ENCODE results near the gene NTHL1.
A peak's percentile ranks its signal among the peaks of the same experiment; 100 is the strongest.

Gene NTHL1

DNA sequence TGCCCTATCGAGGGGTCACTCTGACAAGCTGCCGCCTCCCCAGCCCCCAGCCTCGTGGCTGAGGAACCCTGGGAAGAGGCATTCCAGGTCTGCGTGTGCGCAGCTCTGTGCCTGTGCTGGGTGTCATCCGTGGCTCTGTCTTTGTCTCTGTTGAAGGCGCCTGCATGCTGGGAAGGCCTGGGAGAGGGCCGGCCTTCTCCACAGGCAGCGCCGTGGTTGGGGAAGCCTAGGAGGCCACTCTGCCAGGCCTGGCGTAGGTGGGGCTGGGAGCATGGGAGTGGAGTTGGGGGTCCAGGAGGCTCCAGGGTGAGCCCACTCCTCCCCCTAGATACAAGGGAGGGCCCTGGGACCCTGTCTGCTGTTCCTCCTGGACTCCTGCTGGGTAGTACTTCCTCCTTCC is 17.6 kb downstream of the NTHL1 start:
- TF ChIP-seq, protein P1, sequence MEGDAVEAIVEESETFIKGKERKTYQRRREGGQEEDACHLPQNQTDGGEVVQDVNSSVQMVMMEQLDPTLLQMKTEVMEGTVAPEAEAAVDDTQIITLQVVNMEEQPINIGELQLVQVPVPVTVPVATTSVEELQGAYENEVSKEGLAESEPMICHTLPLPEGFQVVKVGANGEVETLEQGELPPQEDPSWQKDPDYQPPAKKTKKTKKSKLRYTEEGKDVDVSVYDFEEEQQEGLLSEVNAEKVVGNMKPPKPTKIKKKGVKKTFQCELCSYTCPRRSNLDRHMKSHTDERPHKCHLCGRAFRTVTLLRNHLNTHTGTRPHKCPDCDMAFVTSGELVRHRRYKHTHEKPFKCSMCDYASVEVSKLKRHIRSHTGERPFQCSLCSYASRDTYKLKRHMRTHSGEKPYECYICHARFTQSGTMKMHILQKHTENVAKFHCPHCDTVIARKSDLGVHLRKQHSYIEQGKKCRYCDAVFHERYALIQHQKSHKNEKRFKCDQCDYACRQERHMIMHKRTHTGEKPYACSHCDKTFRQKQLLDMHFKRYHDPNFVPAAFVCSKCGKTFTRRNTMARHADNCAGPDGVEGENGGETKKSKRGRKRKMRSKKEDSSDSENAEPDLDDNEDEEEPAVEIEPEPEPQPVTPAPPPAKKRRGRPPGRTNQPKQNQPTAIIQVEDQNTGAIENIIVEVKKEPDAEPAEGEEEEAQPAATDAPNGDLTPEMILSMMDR (IDR thresholded peaks at IDR 0.05) = no peak
- no peak for TF ChIP-seq ZFX (IDR thresholded peaks at IDR 0.05; ENCODE audit: borderline replicate concordance)
- H3K27ac ChIP-seq = no peak overlapping the region

DNA sequence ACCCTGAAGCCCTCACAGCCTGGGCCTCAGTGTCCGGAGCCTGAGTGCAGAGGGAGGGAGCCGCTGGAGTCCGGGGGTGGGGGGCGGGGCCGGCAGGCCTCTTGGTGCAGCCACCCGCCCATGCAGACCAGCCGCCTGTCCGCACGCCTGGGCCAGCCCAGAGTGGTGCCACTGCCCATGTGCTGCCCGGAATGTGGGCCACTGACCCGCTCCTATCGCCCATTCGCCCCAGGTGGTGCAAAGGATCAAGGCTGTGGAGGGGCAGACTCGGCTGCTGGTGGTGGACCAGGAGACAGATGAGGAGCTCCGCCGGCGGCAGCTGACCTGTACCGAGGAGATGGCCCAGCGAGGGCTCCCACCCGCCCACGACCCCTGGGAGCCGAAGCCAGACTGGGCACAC is 18.3 kb downstream of the NTHL1 start:
- H3K27ac ChIP-seq = no peak overlapping the region
- TF ChIP-seq, protein P1 (IDR thresholded peaks at IDR 0.05) = no peak
- TF ChIP-seq ZFX (IDR thresholded peaks at IDR 0.05; ENCODE audit: borderline replicate concordance) = no peak

DNA sequence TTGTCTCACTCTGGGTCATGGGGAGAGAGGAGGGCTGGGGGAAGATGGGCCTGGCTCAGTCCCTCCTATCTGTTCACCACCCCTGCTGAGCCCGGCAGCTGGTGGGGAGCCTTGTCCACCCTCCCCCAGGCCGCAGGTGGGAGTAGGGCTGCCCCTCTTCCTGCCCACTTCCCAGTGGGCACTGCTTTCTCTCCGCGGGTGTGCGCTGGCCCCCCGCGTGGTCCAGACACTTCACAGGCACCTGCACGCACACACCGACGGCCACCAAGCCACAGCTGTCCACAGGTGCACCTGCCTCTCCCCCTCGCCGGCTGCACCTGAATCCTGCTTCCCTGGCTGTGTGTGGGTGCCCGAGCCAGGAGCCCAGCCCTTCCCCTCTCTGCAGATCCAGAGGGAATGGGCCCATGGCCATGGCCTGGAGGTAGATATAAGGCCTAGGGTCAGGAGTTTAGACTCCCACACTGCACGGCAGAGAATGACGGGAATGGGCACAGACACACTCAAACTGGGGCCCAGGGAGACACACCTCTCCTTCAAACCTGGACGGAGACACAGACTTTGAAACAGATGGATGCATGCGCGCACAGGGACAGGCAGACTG is 18.9 kb downstream of the NTHL1 start:
- no peak overlapping the region for H3K27ac ChIP-seq
- no peak for TF ChIP-seq ZFX (IDR thresholded peaks at IDR 0.05; ENCODE audit: borderline replicate concordance)
- TF ChIP-seq, protein P1 (IDR thresholded peaks at IDR 0.05) = no peak

DNA sequence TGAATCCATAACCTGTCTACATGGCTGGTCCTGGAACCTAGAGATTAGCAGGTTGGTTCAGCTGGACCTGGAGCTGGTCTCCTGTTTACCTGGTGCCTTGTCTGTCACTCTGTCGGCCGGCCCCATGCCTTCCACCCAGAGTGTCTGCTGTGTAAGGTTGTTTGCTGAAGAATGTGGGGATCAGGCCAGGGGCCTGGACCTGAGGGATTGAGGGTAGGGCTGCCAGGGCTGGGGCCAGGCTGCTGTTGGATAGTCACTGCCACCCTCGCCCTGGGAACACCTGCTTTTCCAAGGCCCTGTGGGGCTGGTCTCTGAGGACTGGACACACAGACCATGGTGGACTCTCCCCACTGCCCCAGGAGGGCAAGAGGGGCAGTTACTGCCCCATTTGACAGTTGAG is 19.5 kb downstream of the NTHL1 start:
- TF ChIP-seq, protein P1 (IDR thresholded peaks at IDR 0.05) = no peak
- no peak for TF ChIP-seq ZFX (IDR thresholded peaks at IDR 0.05; ENCODE audit: borderline replicate concordance)
- H3K27ac ChIP-seq = peak overlapping the region; percentile 80; the same call in 1 of the 2 replicates

DNA sequence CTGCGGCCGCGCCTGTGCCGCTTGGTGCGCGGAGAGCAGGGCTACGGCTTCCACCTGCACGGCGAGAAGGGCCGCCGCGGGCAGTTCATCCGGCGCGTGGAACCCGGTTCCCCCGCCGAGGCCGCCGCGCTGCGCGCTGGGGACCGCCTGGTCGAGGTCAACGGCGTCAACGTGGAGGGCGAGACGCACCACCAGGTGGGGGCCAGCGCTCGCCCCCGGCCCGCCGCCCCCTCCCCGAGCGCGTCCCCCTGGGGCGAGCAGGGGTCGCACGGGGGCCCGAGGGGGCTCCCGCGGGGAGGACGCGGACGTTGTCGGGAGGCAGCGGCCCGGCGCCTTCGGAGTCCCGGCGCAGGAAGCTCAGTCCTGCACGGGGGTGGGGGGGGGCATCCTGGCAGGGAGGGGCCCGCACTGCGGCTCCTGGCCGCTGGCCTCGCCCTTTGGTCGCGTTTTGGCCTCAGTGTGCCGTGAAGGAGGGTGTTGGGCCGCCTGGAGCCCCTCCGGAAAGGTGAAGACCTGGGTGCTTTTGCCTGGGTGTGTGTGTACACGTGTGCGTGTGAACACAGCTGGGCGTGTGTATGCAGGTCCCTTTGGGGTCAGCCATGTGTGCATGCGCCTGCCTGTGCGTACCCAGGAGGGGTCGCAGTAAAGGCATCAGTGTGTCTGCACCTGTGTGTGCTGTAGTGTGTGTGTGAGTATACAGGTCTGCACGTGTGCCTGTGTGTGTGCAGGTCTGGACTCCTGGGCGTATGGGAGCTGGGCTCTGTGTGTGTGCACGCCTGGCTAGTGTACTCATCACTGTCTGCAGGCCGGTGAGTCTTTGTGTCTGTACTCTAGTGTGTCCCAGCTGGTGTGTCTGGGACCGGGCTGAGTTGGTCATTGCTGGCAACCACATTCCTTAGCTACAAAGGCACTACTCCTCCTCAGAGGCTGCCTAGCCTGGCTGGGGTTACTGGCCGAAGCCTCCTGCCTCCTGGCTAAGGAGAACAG is 20.3 kb downstream of the NTHL1 start:
- TF ChIP-seq, protein P1 (IDR thresholded peaks at IDR 0.05) = peak; percentile 15; the same call in 1 of the 2 replicates
- TF ChIP-seq ZFX (IDR thresholded peaks at IDR 0.05; ENCODE audit: borderline replicate concordance) = no peak
- H3K27ac ChIP-seq = peak overlapping the region; percentile 80

DNA sequence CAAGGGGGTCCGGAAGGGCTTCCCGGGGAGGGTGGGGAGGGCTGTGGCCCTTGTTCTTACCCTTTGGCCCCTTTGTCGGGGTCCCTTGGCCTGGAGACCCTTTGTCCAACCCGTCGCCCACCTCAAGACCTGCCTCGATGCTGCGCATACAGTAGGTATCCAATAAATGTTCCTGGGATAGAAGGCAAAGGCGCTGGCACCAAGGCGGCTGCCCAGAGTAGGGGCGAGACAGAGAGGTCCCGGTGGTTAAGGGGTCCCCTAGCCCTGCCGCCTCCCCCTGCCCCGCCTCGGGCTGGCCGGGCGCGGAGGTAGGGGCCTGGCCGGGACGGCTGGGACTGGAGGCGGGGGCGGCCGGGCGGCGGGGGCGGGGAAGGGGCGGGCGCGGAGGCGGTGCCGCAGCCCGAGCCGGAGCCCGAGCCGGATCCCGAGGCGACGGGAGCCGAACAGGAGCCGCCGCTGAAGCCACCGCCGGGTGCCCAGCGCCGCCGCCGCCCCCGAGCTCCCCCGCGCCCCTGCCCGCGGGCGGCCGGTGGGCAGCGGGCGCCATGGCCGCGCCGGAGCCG is 21.1 kb downstream of the NTHL1 start, which contains the start of gene NHERF2:
TSS of gene NHERF2 (plus strand) at position 442 of the 563 bp plus-strand sequence. CDS start at position 546, 104 bp downstream.
- no peak for TF ChIP-seq ZFX (IDR thresholded peaks at IDR 0.05; ENCODE audit: borderline replicate concordance)
- TF ChIP-seq, protein P1 (IDR thresholded peaks at IDR 0.05) = no peak
- H3K27ac ChIP-seq = peak within 1 kb of the TSS; percentile 80
